Breast epithelium (tissue), 4 donors: ENCODE measurements around the gene TGFB2. TPM values are rescaled to one million over a fixed set of nuclear protein-coding genes. Genes with fewer than 3 reads are reported as not detected.

Source experiments
- DNase-seq, 2 donors: peaks; one replicate each; pipeline ENCODE4 v3.0.0-alpha.2; 2019; ENCODE audit warnings: low spot score in 2 of 2
- H3K27ac ChIP-seq, 2 donors: fragments of 200-600 bp; sonication (generic) in 1 of 2; one replicate each; pipeline ENCODE4 v1.5.1; 2016 to 2019; ENCODE audit warnings: mild to moderate bottlenecking in 1 of 2
- H3K27me3 ChIP-seq, 2 donors: fragments of 200-600 bp; sonication (generic) in 1 of 2; one replicate each; pipeline versions ENCODE4 v1.5.1 to v1.6.0; 2017 to 2019; ENCODE audit warnings: control low read depth in 1 of 2, mild to moderate bottlenecking in 1 of 2
- H3K36me3 ChIP-seq: fragments of 200-600 bp; one replicate; pipeline ENCODE4 v1.5.1; 2019
- H3K4me1 ChIP-seq, 2 donors: fragments of 200-600 bp; sonication (generic); one replicate each; pipeline ENCODE4 v1.5.1; 2016 to 2019; ENCODE audit warnings: control low read depth in 1 of 2
- H3K4me3 ChIP-seq, 3 donors: fragments of 200-600 bp; sonication (generic); 1 replicate in 2 of 3; 2 replicates in 1 of 3; pipeline ENCODE4 v1.5.1; 2016 to 2019; ENCODE audit warnings: mild to moderate bottlenecking in 3 of 3, moderate library complexity in 2 of 3
- H3K9me3 ChIP-seq, 2 donors: fragments of 200-600 bp; sonication (generic) in 1 of 2; one replicate each; pipeline ENCODE4 v1.5.1; 2016 to 2019; ENCODE audit warnings: control low read depth in 1 of 2
- CTCF ChIP-seq, 3 donors: fragments of 450-650 bp; IDR thresholded peaks; one replicate each; pipeline ENCODE4 v1.5.1; 2016 to 2017; ENCODE audit warnings: antibody characterized with exemption in 3 of 3, mild to moderate bottlenecking in 3 of 3, moderate library complexity in 3 of 3
- POLR2A ChIP-seq: fragments of 450-650 bp; IDR thresholded peaks from one replicate; pipeline ENCODE4 v1.6.1; 2016; ENCODE audit warnings: antibody characterized with exemption, mild to moderate bottlenecking, moderate library complexity
- POLR2AphosphoS5 ChIP-seq, 3 donors: sonication (generic); formaldehyde crosslinking; IDR thresholded peaks; one replicate each; pipeline ENCODE4 v1.6.1; 2017; ENCODE audit warnings: antibody characterized with exemption in 3 of 3
- intact Hi-C: fragments of 100-400 bp; cut with DNase I; formaldehyde crosslinking; loops from one replicate; pipeline ENCODE4 v1.15.1; 2023; ENCODE audit warnings: low total_unique reads
- total RNA-seq, 3 donors: library from RNA; depleted of rRNA; stranded (reverse); fragments of >200 nt; gene quantifications; one replicate each; pipeline ENCODE4 v1.1.0, GENCODE V29; 2016

Gene TGFB2
- total RNA-seq, 3 donors from 2014 or later = 1.6 to 10.2 (median 9.5) TPM

GRCh38 chr1:218352075-218352438, 6.9 kb downstream of the TGFB2 start:
- no peaks in the 10 kb centered on the region for H3K36me3 ChIP-seq
- TF ChIP-seq POLR2A = no peak
- no peak for TF ChIP-seq POLR2AphosphoS5 (IDR thresholded peaks at IDR 0.05)
- no peak for TF ChIP-seq CTCF (IDR thresholded peaks at IDR 0.05)
- no peak overlapping the region for H3K4me3 ChIP-seq
- no peak for DNase-seq
- H3K27ac ChIP-seq = peak overlapping the region in 1 of 2 donors; percentile 45
- H3K9me3 ChIP-seq = no peaks in the 10 kb centered on the region
- intact Hi-C loops = no loop called here
- H3K27me3 ChIP-seq = no peaks in the 10 kb centered on the region
- no peaks in the 10 kb centered on the region for H3K4me1 ChIP-seq

GRCh38 chr1:218353656-218354055, 8.5 kb downstream of the TGFB2 start:
- no peak for DNase-seq
- TF ChIP-seq POLR2AphosphoS5 (IDR thresholded peaks at IDR 0.05) (no peak), POLR2A (no peak), CTCF (IDR thresholded peaks at IDR 0.05) (no peak)
- Histone ChIP-seq H3K27me3 (no peaks in the 10 kb centered on the region), H3K9me3 (no peaks in the 10 kb centered on the region), H3K4me1 (no peaks in the 10 kb centered on the region), H3K36me3 (no peaks in the 10 kb centered on the region), H3K27ac (no peak overlapping the region), H3K4me3 (no peak overlapping the region)
- intact Hi-C loops = no loop called here

- H3K4me1 ChIP-seq = no peaks in the 10 kb centered on the region
- no peak overlapping the region for H3K4me3 ChIP-seq
- no peak for TF ChIP-seq POLR2AphosphoS5 (IDR thresholded peaks at IDR 0.05)
- H3K27ac ChIP-seq = no peak overlapping the region
- intact Hi-C loops = no loop called here
- no peaks in the 10 kb centered on the region for H3K36me3 ChIP-seq
- H3K9me3 ChIP-seq = no peaks in the 10 kb centered on the region
- H3K27me3 ChIP-seq = no peaks in the 10 kb centered on the region
- DNase-seq = no peak
Measured at GRCh38 chr1:218355278-218355677, 10.1 kb downstream of the TGFB2 start.

- Histone ChIP-seq H3K4me3 (peak overlapping the region in 1 of 3 donors; percentile 13), H3K9me3 (no peaks in the 10 kb centered on the region), H3K27me3 (no peaks in the 10 kb centered on the region), H3K4me1 (no peaks in the 10 kb centered on the region), H3K27ac (peak overlapping the region in 1 of 2 donors; percentile 61), H3K36me3 (no peaks in the 10 kb centered on the region)
- intact Hi-C loops = no loop called here
- no peak for TF ChIP-seq POLR2AphosphoS5 (IDR thresholded peaks at IDR 0.05)
- TF ChIP-seq POLR2A = no peak
- TF ChIP-seq CTCF (IDR thresholded peaks at IDR 0.05) = no peak
- DNase-seq = no peak
Measured at GRCh38 chr1:218357211-218357892, 12.2 kb downstream of the TGFB2 start.

GRCh38 chr1:218357893-218358232, 12.7 kb downstream of the TGFB2 start:
- no peaks in the 10 kb centered on the region for H3K36me3 ChIP-seq
- H3K27ac ChIP-seq = peak overlapping the region in 1 of 2 donors; percentile 61
- no peaks in the 10 kb centered on the region for H3K27me3 ChIP-seq
- no peak for DNase-seq
- H3K4me1 ChIP-seq = no peaks in the 10 kb centered on the region
- H3K9me3 ChIP-seq = no peaks in the 10 kb centered on the region
- no peak for TF ChIP-seq CTCF (IDR thresholded peaks at IDR 0.05)
- no peak for TF ChIP-seq POLR2A
- no peak for TF ChIP-seq POLR2AphosphoS5 (IDR thresholded peaks at IDR 0.05)
- no peak overlapping the region for H3K4me3 ChIP-seq
- intact Hi-C loops = no loop called here
